Activated CD8-positive, alpha-beta T cell treated with anti-CD3 and anti-CD28 coated beads for 36 hours (primary cell): ENCODE data around the gene GBP7. TPM values are rescaled to one million over a fixed set of nuclear protein-coding genes. Genes with fewer than 3 reads are reported as not detected.

Source experiments
- ATAC-seq: fragments of 200-7000 bp; cut with Tn5 transposase; one replicate; pipeline ENCODE4 v1.10.0; 2021; ENCODE audit warnings: mild to moderate bottlenecking, moderate library complexity
- CTCF ChIA-PET: fragments of 350-600 bp; sonication (Branson Sonifier 250); formaldehyde crosslinking; loops from one replicate; lab custom pipeline; 2021; ENCODE audit warnings: antibody characterized with exemption; lab: Charles Lee
- POLR2A ChIA-PET: fragments of 350-600 bp; sonication (Branson Sonifier 250); formaldehyde crosslinking; loops from one replicate; lab custom pipeline; 2021; ENCODE audit warnings: antibody characterized with exemption; lab: Charles Lee
- DNase-seq: peaks from one replicate; pipeline ENCODE4 v3.0.0-alpha.2; 2020
- H3K27ac Mint-ChIP-seq: one replicate; pipeline ENCODE4 v1.8.0; 2021; ENCODE audit warnings: mild to moderate bottlenecking, mixed read lengths
- H3K27me3 Mint-ChIP-seq: one replicate; pipeline ENCODE4 v1.8.0; 2021; ENCODE audit warnings: mixed read lengths
- H3K36me3 Mint-ChIP-seq: one replicate; pipeline ENCODE4 v1.8.0; 2021; ENCODE audit warnings: low read depth, mixed read lengths
- H3K4me1 Mint-ChIP-seq: one replicate; pipeline ENCODE4 v1.8.0; 2021; ENCODE audit warnings: low read depth, mixed read lengths
- H3K4me3 Mint-ChIP-seq: one replicate; pipeline ENCODE4 v1.8.0; 2021; ENCODE audit warnings: mild to moderate bottlenecking, moderate library complexity, mixed read lengths
- H3K9me3 Mint-ChIP-seq: one replicate; pipeline ENCODE4 v1.8.0; 2021; ENCODE audit warnings: mixed read lengths
- intact Hi-C: fragments of 100-400 bp; cut with micrococcal nuclease; formaldehyde crosslinking; loops from one replicate; pipeline ENCODE4 v1.10.0; 2022
- total RNA-seq, 2 experiments: library from RNA; stranded (reverse); gene quantifications; one replicate each; pipeline ENCODE4 v1.2.3, GENCODE V29; 2021
- TF ChIP-seq, protein P1 (sequence below): fragments of 200-600 bp; IDR thresholded peaks from one replicate; pipeline ENCODE4 v1.8.0; 2022; ENCODE audit warnings: antibody characterized with exemption, mild to moderate bottlenecking

The GBP7 gene
- total RNA-seq, 2 experiments from 2014 or later = 0.11 to 0.20 TPM

DNA sequence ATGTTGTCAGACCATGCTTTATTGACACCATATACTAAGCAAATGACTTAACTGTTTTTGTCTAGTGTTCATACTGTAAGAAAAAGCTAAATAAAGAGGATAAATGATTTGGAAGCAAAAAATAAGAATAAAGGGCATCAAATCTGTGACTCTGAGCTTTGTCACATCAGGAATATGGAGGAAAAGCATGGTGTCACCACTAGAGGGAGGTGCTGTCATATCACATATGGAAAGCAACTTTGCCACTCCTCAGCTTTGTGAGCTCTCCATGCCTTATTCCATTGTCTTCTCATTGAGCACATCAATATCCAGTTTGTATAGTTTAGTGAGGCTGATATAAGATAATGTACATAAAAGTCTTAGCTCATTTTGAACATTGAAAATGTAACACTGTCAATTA is 90.0 kb downstream of the GBP7 start:
- intact Hi-C loops = loop anchor here (5.0 kb wide), 1 partner anchor 272 kb away; no protein-coding TSS in a partner anchor
- POLR2A ChIA-PET = interaction anchor here (1.6 kb wide), 1 partner anchor 112 kb away, joined by 3 read pairs; no protein-coding TSS in a partner anchor
- DNase-seq (peak; percentile 59), ATAC-seq (no peak)
- no peak overlapping the region for H3K4me3 Mint-ChIP-seq
- H3K27me3 Mint-ChIP-seq = no peaks in the 10 kb centered on the region
- TF ChIP-seq, protein P1, sequence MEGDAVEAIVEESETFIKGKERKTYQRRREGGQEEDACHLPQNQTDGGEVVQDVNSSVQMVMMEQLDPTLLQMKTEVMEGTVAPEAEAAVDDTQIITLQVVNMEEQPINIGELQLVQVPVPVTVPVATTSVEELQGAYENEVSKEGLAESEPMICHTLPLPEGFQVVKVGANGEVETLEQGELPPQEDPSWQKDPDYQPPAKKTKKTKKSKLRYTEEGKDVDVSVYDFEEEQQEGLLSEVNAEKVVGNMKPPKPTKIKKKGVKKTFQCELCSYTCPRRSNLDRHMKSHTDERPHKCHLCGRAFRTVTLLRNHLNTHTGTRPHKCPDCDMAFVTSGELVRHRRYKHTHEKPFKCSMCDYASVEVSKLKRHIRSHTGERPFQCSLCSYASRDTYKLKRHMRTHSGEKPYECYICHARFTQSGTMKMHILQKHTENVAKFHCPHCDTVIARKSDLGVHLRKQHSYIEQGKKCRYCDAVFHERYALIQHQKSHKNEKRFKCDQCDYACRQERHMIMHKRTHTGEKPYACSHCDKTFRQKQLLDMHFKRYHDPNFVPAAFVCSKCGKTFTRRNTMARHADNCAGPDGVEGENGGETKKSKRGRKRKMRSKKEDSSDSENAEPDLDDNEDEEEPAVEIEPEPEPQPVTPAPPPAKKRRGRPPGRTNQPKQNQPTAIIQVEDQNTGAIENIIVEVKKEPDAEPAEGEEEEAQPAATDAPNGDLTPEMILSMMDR = peak; percentile 42
- peaks cover 7% of the 10 kb centered on the region for H3K4me1 Mint-ChIP-seq
- CTCF ChIA-PET = interaction anchor here (0.6 to 2.5 kb wide), 40 partner anchors 11 to 509 kb away, joined by 3 to 22 read pairs (median 4); partner anchors contain the start of gene GBP1
- no peak overlapping the region for H3K27ac Mint-ChIP-seq
- H3K9me3 Mint-ChIP-seq = no peaks in the 10 kb centered on the region
- no peaks in the 10 kb centered on the region for H3K36me3 Mint-ChIP-seq

Other genes with a start within 250 kb of the GBP7 start
- gene KYAT3, start 183.4 kb downstream of the GBP7 start, total RNA-seq = 10 to 100 TPM; 39.4 to 46.6 TPM
- gene RBMXL1, start 183.4 kb downstream of the GBP7 start, total RNA-seq = 10 to 100 TPM; 19.6 to 20.8 TPM
- 1 to 10 TPM; 4.7 to 5.7 TPM for gene GBP3, start 153.1 kb downstream of the GBP7 start, total RNA-seq
- gene GBP1, start 110.8 kb downstream of the GBP7 start, total RNA-seq = 10 to 100 TPM; 69.6 to 71.5 TPM
- gene GBP2, start 49.9 kb downstream of the GBP7 start, total RNA-seq = 100 to 1,000 TPM; 181 to 189 TPM
- gene GBP4, start 22.9 kb upstream of the GBP7 start, total RNA-seq = 10 to 100 TPM; 34.2 to 38.3 TPM
- 100 to 1,000 TPM; 163 to 174 TPM for gene GBP5, start 96.9 kb upstream of the GBP7 start, total RNA-seq
- gene GBP6, start 188.1 kb upstream of the GBP7 start, total RNA-seq = under 1 TPM; 0.49 to 0.61 TPM